Measurements from ENCODE around the gene GMDS.

GRCh38 chr6:2165286-2165685, 80.1 kb downstream of the GMDS start:
- no peak for TF ChIP-seq CTCF (conservative IDR thresholded peaks at IDR 0.05 in 1 of 2, IDR thresholded peaks at IDR 0.05 in 1 of 2; ENCODE audit: extremely low read depth in 1 of 2, insufficient read depth in 1 of 2, low read depth in 1 of 2, low read length in 2 of 2)
- TF ChIP-seq EZH2 (IDR thresholded peaks at IDR 0.05; ENCODE audit: borderline replicate concordance, low read length), result no peak
